ENCODE measurements around the gene C12orf60. TPM values are rescaled to one million over a fixed set of nuclear protein-coding genes. Genes with fewer than 3 reads are reported as not detected.

The C12orf60 gene
- total and polyA plus RNA-seq, 2 of the 8 experiments (the other 6 are each of a cell fraction or from before 2014, with no cell fraction given): 1.2 to 1.5 TPM

GRCh38 chr12:14777271-14777670, 26.2 kb upstream of the C12orf60 start (continued):
- TF ChIP-seq, protein P1, sequence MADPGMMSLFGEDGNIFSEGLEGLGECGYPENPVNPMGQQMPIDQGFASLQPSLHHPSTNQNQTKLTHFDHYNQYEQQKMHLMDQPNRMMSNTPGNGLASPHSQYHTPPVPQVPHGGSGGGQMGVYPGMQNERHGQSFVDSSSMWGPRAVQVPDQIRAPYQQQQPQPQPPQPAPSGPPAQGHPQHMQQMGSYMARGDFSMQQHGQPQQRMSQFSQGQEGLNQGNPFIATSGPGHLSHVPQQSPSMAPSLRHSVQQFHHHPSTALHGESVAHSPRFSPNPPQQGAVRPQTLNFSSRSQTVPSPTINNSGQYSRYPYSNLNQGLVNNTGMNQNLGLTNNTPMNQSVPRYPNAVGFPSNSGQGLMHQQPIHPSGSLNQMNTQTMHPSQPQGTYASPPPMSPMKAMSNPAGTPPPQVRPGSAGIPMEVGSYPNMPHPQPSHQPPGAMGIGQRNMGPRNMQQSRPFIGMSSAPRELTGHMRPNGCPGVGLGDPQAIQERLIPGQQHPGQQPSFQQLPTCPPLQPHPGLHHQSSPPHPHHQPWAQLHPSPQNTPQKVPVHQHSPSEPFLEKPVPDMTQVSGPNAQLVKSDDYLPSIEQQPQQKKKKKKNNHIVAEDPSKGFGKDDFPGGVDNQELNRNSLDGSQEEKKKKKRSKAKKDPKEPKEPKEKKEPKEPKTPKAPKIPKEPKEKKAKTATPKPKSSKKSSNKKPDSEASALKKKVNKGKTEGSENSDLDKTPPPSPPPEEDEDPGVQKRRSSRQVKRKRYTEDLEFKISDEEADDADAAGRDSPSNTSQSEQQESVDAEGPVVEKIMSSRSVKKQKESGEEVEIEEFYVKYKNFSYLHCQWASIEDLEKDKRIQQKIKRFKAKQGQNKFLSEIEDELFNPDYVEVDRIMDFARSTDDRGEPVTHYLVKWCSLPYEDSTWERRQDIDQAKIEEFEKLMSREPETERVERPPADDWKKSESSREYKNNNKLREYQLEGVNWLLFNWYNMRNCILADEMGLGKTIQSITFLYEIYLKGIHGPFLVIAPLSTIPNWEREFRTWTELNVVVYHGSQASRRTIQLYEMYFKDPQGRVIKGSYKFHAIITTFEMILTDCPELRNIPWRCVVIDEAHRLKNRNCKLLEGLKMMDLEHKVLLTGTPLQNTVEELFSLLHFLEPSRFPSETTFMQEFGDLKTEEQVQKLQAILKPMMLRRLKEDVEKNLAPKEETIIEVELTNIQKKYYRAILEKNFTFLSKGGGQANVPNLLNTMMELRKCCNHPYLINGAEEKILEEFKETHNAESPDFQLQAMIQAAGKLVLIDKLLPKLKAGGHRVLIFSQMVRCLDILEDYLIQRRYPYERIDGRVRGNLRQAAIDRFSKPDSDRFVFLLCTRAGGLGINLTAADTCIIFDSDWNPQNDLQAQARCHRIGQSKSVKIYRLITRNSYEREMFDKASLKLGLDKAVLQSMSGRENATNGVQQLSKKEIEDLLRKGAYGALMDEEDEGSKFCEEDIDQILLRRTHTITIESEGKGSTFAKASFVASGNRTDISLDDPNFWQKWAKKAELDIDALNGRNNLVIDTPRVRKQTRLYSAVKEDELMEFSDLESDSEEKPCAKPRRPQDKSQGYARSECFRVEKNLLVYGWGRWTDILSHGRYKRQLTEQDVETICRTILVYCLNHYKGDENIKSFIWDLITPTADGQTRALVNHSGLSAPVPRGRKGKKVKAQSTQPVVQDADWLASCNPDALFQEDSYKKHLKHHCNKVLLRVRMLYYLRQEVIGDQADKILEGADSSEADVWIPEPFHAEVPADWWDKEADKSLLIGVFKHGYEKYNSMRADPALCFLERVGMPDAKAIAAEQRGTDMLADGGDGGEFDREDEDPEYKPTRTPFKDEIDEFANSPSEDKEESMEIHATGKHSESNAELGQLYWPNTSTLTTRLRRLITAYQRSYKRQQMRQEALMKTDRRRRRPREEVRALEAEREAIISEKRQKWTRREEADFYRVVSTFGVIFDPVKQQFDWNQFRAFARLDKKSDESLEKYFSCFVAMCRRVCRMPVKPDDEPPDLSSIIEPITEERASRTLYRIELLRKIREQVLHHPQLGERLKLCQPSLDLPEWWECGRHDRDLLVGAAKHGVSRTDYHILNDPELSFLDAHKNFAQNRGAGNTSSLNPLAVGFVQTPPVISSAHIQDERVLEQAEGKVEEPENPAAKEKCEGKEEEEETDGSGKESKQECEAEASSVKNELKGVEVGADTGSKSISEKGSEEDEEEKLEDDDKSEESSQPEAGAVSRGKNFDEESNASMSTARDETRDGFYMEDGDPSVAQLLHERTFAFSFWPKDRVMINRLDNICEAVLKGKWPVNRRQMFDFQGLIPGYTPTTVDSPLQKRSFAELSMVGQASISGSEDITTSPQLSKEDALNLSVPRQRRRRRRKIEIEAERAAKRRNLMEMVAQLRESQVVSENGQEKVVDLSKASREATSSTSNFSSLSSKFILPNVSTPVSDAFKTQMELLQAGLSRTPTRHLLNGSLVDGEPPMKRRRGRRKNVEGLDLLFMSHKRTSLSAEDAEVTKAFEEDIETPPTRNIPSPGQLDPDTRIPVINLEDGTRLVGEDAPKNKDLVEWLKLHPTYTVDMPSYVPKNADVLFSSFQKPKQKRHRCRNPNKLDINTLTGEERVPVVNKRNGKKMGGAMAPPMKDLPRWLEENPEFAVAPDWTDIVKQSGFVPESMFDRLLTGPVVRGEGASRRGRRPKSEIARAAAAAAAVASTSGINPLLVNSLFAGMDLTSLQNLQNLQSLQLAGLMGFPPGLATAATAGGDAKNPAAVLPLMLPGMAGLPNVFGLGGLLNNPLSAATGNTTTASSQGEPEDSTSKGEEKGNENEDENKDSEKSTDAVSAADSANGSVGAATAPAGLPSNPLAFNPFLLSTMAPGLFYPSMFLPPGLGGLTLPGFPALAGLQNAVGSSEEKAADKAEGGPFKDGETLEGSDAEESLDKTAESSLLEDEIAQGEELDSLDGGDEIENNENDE (IDR thresholded peaks at IDR 0.05; ENCODE audit: insufficient replicate concordance, low read length): no peak
- TF ChIP-seq CBX5 (IDR thresholded peaks at IDR 0.05; ENCODE audit: low read depth, low read length) (no peak), TAF7 (optimal IDR thresholded peaks at IDR 0.05; ENCODE audit: borderline replicate concordance, low read depth, low read length) (no peak)

All from H1 (cell line).